Spinal cord (tissue), 10 donors: Measurements from ENCODE around the gene NOS1AP. TPM values are rescaled to one million over a fixed set of nuclear protein-coding genes. Genes with fewer than 3 reads are reported as not detected.

ENCODE experiments used
- DNase-seq, 6 donors: peaks; one replicate each; pipeline versions ENCODE4 v3.0.0 to v3.0.0-alpha.2; 2013 to 2015; ENCODE audit warnings: low spot score in 6 of 6, low read depth in 4 of 6
- H3K27ac ChIP-seq: one replicate; pipeline ENCODE4 v1.5.1; 2013; ENCODE audit warnings: low read depth, low read length, control low read depth
- H3K27me3 ChIP-seq: one replicate; pipeline ENCODE4 v1.6.1; 2013; ENCODE audit warnings: low read length; ENCODE audit not compliant: control insufficient read depth, insufficient read depth
- H3K36me3 ChIP-seq: one replicate; pipeline ENCODE4 v1.6.1; 2013; ENCODE audit warnings: low read length; ENCODE audit not compliant: control insufficient read depth, insufficient read depth
- H3K4me1 ChIP-seq: one replicate; pipeline ENCODE4 v1.6.1; 2013; ENCODE audit warnings: low read length; ENCODE audit not compliant: control insufficient read depth, insufficient read depth
- H3K4me3 ChIP-seq: one replicate; pipeline ENCODE4 v1.5.1; 2013; ENCODE audit warnings: low read depth, low read length, control low read depth
- H3K9me3 ChIP-seq: one replicate; pipeline ENCODE4 v1.6.1; 2013; ENCODE audit warnings: low read length; ENCODE audit not compliant: control insufficient read depth, insufficient read depth
- WGBS: methylation state at CpG from one replicate; pipeline ENCODE4 v1.1.5; 2013; ENCODE audit warnings: missing lambda C conversion rate; ENCODE audit not compliant: insufficient coverage; 5-methylcytosine and 5-hydroxymethylcytosine counted together
- polyA plus RNA-seq, 2 donors: library from polyadenylated mRNA; unstranded; fragments of 120-200 nt; gene quantifications; one replicate each; pipeline ENCODE4 v1.2.1, GENCODE V29; 2013; ENCODE audit not compliant: insufficient read length in 2 of 2
- total RNA-seq, 2 donors: library from RNA; depleted of rRNA in 1 of 2; stranded (reverse); fragments of 120-200 nt in 1 of 2; fragments of >200 nt in 1 of 2; gene quantifications; one replicate each; pipeline versions ENCODE4 v1.2.3 to v1.2.4, GENCODE V29; 2013 to 2014
- donor health status: healthy.

NOS1AP gene
- total and polyA plus RNA-seq, 4 donors = 4.2 to 9.9 (median 8.1) TPM

DNA sequence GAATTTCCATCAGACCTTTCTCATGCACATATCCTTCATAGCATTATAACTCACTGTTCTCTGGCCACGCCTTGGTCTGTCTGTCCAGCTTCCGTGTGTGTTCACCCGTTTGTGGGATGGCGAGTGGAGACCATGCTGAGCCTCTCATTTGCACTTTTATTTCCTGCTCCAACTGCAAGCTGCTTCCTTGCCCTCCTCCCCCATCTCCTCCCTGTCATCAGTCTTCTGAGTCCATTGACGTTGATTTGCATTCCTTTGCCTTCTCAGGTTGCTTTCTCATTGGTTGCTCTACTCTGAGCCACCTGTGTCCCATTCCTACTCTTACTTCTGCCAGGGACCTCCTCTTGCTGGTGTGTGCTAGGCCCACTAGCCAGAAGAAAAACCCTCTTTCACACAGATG, 146.4 kb downstream of the NOS1AP start:
- WGBS = 55% methylated on average over 5 of the region's 5 CpGs
- H3K9me3 ChIP-seq = no peaks in the 10 kb centered on the region
- no peak overlapping the region for H3K4me3 ChIP-seq
- no peaks in the 10 kb centered on the region for H3K36me3 ChIP-seq
- H3K27ac ChIP-seq = no peak overlapping the region
- no peak for DNase-seq
- H3K4me1 ChIP-seq = peaks cover 44% of the 10 kb centered on the region
- no peaks in the 10 kb centered on the region for H3K27me3 ChIP-seq

DNA sequence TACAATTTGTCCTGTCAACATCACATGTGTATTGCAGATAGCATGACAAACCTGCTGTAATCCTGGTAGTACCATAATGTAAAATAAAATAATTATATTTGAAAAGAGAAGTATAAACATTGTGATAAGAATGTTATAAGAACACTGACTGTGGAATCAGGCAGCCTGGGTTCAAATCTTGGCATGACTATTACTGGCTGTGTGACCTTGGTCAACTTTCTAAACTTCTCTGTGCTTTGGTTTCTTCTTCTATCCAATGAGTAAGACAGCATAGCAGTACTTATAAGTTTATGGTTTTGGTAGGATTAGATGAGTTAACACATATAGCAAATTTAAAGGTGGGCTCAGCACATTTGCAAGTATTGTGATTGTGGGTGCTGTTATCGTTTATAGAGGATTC, 147.1 kb downstream of the NOS1AP start:
- Histone ChIP-seq H3K27me3 (no peaks in the 10 kb centered on the region), H3K4me1 (peaks cover 41% of the 10 kb centered on the region), H3K9me3 (no peaks in the 10 kb centered on the region), H3K4me3 (no peak overlapping the region), H3K36me3 (no peaks in the 10 kb centered on the region), H3K27ac (no peak overlapping the region)
- no peak for DNase-seq
- WGBS = no CpG with 5 or more reads among the region's 1 CpG

DNA sequence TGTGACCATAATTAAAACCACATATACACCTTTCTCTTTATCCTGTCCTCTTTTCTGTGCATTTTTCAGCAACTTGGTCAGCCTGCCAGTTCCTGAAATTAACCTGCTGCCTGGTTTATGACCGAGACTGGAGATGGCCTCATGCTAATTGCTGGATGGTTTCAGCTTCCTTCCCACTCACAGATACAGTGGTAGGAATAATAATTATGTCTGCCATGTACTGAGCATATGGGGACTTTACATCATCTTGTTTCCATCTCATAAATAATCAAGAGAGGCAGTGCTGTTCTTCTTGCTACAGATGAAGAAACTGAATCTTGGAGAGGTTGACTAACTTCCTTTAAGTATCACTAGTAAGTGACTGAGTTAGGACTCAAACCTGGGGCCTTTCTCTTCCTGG, 148.2 kb downstream of the NOS1AP start:
- no CpG with 5 or more reads among the region's 1 CpG for WGBS
- DNase-seq = peak in 1 of 6 donors; percentile 65
- peaks cover 30% of the 10 kb centered on the region for H3K4me1 ChIP-seq

DNA sequence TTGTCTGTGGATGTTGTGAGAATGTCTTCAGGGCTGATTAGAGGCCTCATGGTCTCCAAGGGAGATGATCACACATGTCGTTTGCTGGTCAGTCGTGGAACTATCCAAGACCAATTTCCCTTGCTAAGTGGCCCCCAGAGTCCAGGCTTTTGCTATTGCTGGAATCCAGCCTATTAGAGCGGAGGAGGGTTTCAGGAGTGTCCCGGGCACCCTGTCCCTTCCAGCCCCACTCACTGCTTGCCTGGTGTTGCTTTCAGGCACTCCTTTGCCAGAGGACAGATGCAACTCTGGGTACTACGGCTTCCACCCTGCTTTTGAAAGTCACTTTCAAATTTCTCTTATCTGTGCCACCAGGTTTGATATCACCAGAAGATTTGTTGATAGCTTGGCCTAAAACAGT, 149.1 kb downstream of the NOS1AP start:
- H3K4me3 ChIP-seq = no peak overlapping the region
- no peaks in the 10 kb centered on the region for H3K36me3 ChIP-seq
- 37% methylated on average over 5 of the region's 5 CpGs for WGBS
- no peaks in the 10 kb centered on the region for H3K27me3 ChIP-seq
- H3K27ac ChIP-seq = no peak overlapping the region
- peaks cover 23% of the 10 kb centered on the region for H3K4me1 ChIP-seq
- no peaks in the 10 kb centered on the region for H3K9me3 ChIP-seq
- peak in 2 of 6 donors; percentile 35 to 43 for DNase-seq

More for the DNA sequence above, 148.2 kb downstream of the NOS1AP start:
- Histone ChIP-seq H3K27ac (no peak overlapping the region), H3K4me3 (no peak overlapping the region), H3K27me3 (no peaks in the 10 kb centered on the region), H3K9me3 (no peaks in the 10 kb centered on the region), H3K36me3 (no peaks in the 10 kb centered on the region)

DNA sequence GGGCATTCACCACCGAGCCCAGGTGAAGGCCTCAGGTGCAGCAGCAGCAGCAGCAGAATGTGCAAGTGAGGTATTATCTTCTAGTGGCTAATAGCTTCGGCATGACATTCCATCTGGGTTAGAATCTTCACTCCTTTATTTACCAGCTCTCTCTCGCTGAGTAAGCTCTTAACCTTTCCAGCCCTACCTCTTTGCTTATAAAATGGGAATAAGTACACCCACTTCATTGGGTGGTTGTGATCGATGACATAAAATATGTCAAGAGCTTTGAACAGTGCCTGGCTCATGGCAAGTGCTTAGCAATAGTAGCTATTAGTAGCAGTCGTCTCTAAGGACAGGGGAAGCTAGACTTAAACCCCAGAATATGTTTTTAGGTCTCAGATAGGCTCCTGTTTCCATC, 149.5 kb downstream of the NOS1AP start:
- Histone ChIP-seq H3K9me3 (no peaks in the 10 kb centered on the region), H3K4me3 (no peak overlapping the region), H3K36me3 (no peaks in the 10 kb centered on the region), H3K27me3 (no peaks in the 10 kb centered on the region), H3K27ac (no peak overlapping the region), H3K4me1 (peaks cover 19% of the 10 kb centered on the region)
- DNase-seq = no peak
- 50% methylated on average over 1 of the region's 5 CpGs for WGBS

DNA sequence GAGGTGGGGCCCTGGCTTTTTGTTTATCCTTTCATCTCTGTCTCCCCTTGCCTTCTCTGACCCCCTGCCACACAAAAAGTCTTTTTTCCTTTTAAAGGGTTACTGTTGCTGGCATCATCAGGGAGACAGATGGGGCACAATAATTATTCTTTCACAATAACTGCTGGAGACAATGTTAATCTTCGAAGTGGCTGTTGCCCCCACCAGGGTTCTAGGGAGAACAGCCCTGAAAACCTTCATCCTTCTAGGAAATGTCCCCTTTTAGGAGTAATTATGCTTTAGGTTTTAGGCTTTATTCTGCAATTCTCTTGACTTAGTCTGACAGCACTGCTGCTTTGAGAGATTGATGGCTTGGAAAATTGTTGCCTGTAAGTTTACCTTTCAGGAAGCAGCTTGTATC, 150.0 kb downstream of the NOS1AP start:
- no peak overlapping the region for H3K4me3 ChIP-seq
- WGBS = 83% methylated on average over 1 of the region's 1 CpG
- no peaks in the 10 kb centered on the region for H3K36me3 ChIP-seq
- H3K4me1 ChIP-seq = peaks cover 19% of the 10 kb centered on the region
- H3K27me3 ChIP-seq = no peaks in the 10 kb centered on the region
- H3K27ac ChIP-seq = no peak overlapping the region
- DNase-seq = peak in 1 of 6 donors; percentile 57
- no peaks in the 10 kb centered on the region for H3K9me3 ChIP-seq

DNA sequence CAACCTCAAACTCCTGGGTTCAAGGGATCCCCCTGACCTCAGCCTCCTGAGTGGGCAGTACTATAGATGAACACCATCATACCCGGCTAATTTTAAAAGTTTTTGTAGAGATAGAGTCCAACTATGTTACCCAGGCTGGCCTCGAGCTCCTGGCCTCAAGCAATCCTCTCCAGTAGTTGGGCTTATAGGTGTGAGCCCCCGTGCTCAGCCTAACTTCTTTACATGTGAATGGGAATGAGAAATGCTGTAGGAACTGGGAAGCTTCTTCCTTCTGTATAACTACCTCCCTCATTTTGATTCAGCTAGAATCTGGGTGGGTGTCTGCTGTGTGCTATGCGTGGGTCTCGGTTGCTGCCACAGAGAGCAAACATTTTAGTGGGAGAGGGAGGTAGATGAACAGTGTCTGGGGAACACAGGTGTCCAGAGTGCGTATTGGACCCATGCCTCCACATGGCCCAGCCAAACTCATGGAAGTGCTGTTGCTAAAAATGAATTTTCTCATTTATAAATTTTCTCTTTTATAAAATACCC, 150.6 kb downstream of the NOS1AP start:
- no peak for DNase-seq
- H3K27ac ChIP-seq = no peak overlapping the region
- no peaks in the 10 kb centered on the region for H3K9me3 ChIP-seq
- peaks cover 16% of the 10 kb centered on the region for H3K4me1 ChIP-seq
- WGBS = no CpG with 5 or more reads among the region's 6 CpGs
- no peaks in the 10 kb centered on the region for H3K27me3 ChIP-seq
- no peak overlapping the region for H3K4me3 ChIP-seq
- H3K36me3 ChIP-seq = no peaks in the 10 kb centered on the region

DNA sequence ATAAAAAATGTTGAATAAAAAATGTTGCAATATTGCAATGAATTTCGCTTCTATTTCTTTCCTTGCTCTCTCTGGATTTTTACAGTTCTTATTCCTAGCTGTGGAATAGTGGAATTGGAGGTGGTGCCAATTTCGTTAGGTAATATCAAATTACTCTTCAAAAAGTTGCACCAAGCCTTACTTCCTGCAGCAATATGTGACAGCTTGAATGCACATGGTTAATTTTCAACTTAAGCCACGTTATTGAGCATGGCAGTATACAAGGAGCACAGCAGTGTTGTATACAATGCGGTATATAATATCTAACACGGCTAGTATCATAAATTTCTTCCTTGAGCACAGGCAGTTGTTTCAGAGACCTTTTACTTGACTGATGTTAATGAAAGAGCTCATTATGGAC, 152.5 kb downstream of the NOS1AP start:
- Histone ChIP-seq H3K36me3 (no peaks in the 10 kb centered on the region), H3K4me3 (no peak overlapping the region), H3K4me1 (peaks cover 6% of the 10 kb centered on the region), H3K27me3 (no peaks in the 10 kb centered on the region), H3K9me3 (no peaks in the 10 kb centered on the region), H3K27ac (no peak overlapping the region)
- DNase-seq = no peak
- WGBS = no CpG with 5 or more reads among the region's 5 CpGs

DNA sequence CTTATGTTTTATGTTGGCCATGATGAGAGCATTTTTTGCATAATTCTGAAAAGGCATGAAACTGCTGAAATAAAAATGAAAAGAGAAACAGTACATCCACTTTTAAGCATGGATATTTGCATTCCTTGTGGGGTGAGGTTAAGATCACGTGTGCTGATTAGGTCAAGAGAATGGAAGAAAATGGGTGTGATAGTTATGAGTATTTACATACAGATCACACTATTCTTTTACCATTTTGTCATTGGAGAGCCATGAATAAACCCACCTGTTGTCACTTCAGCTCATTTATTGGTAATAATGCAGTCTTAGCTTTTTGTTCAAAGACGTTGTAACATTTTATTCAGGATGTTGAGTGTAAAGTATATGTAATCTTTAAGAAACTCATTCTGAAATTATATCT, 153.2 kb downstream of the NOS1AP start:
- peaks cover 6% of the 10 kb centered on the region for H3K4me1 ChIP-seq
- WGBS = no CpG with 5 or more reads among the region's 2 CpGs
- H3K36me3 ChIP-seq = no peaks in the 10 kb centered on the region
- H3K27ac ChIP-seq = no peak overlapping the region
- H3K9me3 ChIP-seq = no peaks in the 10 kb centered on the region
- no peaks in the 10 kb centered on the region for H3K27me3 ChIP-seq
- H3K4me3 ChIP-seq = no peak overlapping the region
- DNase-seq = no peak

DNA sequence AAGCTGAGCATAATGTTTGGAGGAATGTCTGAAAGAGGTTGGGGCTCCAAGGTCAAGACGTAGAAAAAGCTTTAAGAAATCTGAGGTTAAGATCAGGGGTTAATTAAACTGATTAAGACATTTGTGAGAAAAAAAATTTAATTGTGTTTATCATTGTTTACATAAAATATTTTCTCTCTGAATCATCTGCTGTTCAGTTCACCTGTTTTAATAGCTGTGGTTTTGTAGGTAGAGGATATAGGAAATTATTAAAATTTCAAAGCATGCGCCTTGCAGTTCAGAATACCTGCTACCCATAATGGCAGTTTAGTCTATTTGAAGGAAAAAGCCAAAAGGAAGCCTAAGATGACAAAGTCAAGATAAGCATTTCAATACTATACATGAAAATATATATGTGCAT, 154.0 kb downstream of the NOS1AP start:
- no peaks in the 10 kb centered on the region for H3K36me3 ChIP-seq
- H3K27ac ChIP-seq = no peak overlapping the region
- no peak overlapping the region for H3K4me3 ChIP-seq
- no CpG with 5 or more reads among the region's 2 CpGs for WGBS
- no peak for DNase-seq
- H3K27me3 ChIP-seq = no peaks in the 10 kb centered on the region
- peaks cover 5% of the 10 kb centered on the region for H3K4me1 ChIP-seq
- H3K9me3 ChIP-seq = no peaks in the 10 kb centered on the region
